SK-N-SH treated with all-trans-retinoic acid at 6 μM for 48 hours (cell line): ENCODE data around the gene GNB2.
A peak's percentile ranks its signal among the peaks of the same experiment; 100 is the strongest.

ENCODE experiments used
- ATAC-seq: fragments of 200-7000 bp; cut with Tn5 transposase; 3 replicates; pipeline ENCODE4 v1.9.1; 2020; ENCODE audit warnings: mild to moderate bottlenecking, moderate library complexity
- ARNTL ChIP-seq: fragments of 450-650 bp; formaldehyde crosslinking; IDR thresholded peaks from 2 replicates; pipeline ENCODE4 v1.5.0; 2020; ENCODE audit warnings: low read depth, mild to moderate bottlenecking, moderate library complexity, borderline replicate concordance
- BACH2 ChIP-seq: fragments of 250-450 bp; sonication (Bioruptor Pico); IDR thresholded peaks from 2 replicates; pipeline ENCODE4 v1.9.0; 2021; ENCODE audit warnings: mild to moderate bottlenecking, borderline replicate concordance
- CSDC2 ChIP-seq: fragments of 250-450 bp; sonication (Bioruptor Pico); IDR thresholded peaks from 2 replicates; pipeline ENCODE4 v1.5.0; 2020; ENCODE audit warnings: mild to moderate bottlenecking, moderate library complexity
- ESRRG ChIP-seq: fragments of 250-450 bp; sonication (Bioruptor Pico); IDR thresholded peaks from 2 replicates; pipeline ENCODE4 v1.6.1; 2021; ENCODE audit warnings: mild to moderate bottlenecking
- GLIS3 ChIP-seq: fragments of 250-450 bp; sonication (Bioruptor Pico); IDR thresholded peaks from 2 replicates; pipeline ENCODE4 v1.5.0; 2020; ENCODE audit warnings: mild to moderate bottlenecking, moderate library complexity
- ISL1 ChIP-seq: fragments of 250-450 bp; sonication (Bioruptor Pico); IDR thresholded peaks from 2 replicates; pipeline ENCODE4 v2.1.2; 2022; ENCODE audit warnings: mild to moderate bottlenecking, moderate library complexity
- TCF4 ChIP-seq: fragments of 250-450 bp; sonication (Bioruptor Pico); IDR thresholded peaks from 2 replicates; pipeline ENCODE4 v1.8.0; 2021; ENCODE audit warnings: mild to moderate bottlenecking, moderate library complexity, borderline replicate concordance
- TOX ChIP-seq: fragments of 250-450 bp; sonication (Bioruptor Pico); IDR thresholded peaks from 2 replicates; pipeline ENCODE4 v1.8.0; 2021; ENCODE audit warnings: mild to moderate bottlenecking, moderate library complexity, borderline replicate concordance
- ZC3H10 ChIP-seq: fragments of 250-450 bp; sonication (Bioruptor Pico); IDR thresholded peaks from 2 replicates; pipeline ENCODE4 v1.5.1; 2021; ENCODE audit warnings: mild to moderate bottlenecking, moderate library complexity
- ZFP3 ChIP-seq: fragments of 250-450 bp; sonication (Bioruptor Pico); IDR thresholded peaks from 2 replicates; pipeline ENCODE4 v1.5.0; 2020; ENCODE audit warnings: mild to moderate bottlenecking, moderate library complexity
- ZNF565 ChIP-seq: fragments of 450-650 bp; formaldehyde crosslinking; conservative IDR thresholded peaks from 2 replicates; pipeline ENCODE4 v1.5.0; 2020; ENCODE audit warnings: low read depth, mild to moderate bottlenecking, moderate library complexity
- ZNF70 ChIP-seq: fragments of 450-650 bp; formaldehyde crosslinking; IDR thresholded peaks from 2 replicates; pipeline ENCODE4 v1.5.0; 2020; ENCODE audit warnings: mild to moderate bottlenecking, moderate library complexity
- TF ChIP-seq, protein P1 (sequence below): fragments of 250-450 bp; sonication (Bioruptor Pico); IDR thresholded peaks from 2 replicates; pipeline ENCODE4 v1.8.0; 2020; ENCODE audit warnings: mild to moderate bottlenecking, moderate library complexity, borderline replicate concordance
- TF ChIP-seq, protein P2 (sequence below): fragments of 250-450 bp; sonication (Bioruptor Pico); IDR thresholded peaks from 2 replicates; pipeline ENCODE4 v1.5.1; 2021; ENCODE audit warnings: mild to moderate bottlenecking, moderate library complexity
- TF ChIP-seq, protein P3 (sequence below): fragments of 250-450 bp; sonication (Bioruptor Pico); IDR thresholded peaks from 2 replicates; pipeline ENCODE4 v1.8.0; 2021; ENCODE audit warnings: low read depth, mild to moderate bottlenecking, moderate library complexity, borderline replicate concordance
- TF ChIP-seq, protein P4 (sequence below): fragments of 250-450 bp; sonication (Bioruptor Pico); IDR thresholded peaks from 2 replicates; pipeline ENCODE4 v1.5.1; 2020; ENCODE audit warnings: low read depth, mild to moderate bottlenecking, moderate library complexity

Gene GNB2

DNA sequence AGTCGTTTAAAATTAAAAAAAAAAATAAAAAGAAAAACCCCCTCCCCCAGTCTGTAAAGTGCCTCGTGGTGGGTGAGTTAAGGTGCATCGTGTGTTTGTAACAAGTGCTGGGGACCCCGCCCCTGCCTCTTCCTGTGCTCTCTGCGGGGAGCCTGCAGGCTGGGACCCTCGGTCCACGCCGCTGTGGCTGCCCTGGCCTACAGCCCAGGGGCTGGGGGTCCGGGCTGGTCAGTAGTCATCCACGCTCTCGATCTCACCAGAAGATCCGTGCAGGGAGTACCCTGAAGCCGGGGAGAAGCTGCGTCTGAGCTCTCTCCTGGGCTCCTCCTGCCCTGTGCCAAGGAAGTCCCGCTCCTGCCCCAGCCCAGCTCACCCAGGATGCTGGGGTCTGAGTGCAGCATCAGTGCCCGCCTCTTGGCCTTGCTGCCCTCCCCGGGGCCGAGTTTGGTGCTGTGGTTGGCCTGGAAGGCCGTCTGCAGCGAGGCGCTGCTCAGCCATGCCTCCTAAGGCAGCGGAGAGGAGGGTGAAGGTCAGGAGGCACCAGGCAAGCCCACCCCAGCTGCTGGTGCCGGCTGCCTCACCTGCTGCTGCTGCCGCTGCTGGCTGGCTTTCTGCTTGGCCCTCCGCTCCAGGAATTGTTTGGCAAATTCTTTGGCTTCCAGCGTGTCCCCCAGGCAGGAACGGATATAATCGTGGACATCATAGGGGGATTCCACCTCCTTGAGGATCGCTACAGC lies 8.1 kb downstream of the GNB2 start:
- TF ChIP-seq, protein P1, sequence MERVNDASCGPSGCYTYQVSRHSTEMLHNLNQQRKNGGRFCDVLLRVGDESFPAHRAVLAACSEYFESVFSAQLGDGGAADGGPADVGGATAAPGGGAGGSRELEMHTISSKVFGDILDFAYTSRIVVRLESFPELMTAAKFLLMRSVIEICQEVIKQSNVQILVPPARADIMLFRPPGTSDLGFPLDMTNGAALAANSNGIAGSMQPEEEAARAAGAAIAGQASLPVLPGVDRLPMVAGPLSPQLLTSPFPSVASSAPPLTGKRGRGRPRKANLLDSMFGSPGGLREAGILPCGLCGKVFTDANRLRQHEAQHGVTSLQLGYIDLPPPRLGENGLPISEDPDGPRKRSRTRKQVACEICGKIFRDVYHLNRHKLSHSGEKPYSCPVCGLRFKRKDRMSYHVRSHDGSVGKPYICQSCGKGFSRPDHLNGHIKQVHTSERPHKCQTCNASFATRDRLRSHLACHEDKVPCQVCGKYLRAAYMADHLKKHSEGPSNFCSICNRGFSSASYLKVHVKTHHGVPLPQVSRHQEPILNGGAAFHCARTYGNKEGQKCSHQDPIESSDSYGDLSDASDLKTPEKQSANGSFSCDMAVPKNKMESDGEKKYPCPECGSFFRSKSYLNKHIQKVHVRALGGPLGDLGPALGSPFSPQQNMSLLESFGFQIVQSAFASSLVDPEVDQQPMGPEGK (CRISPR knock-in tag) = no peak
- TF ChIP-seq, protein P2, sequence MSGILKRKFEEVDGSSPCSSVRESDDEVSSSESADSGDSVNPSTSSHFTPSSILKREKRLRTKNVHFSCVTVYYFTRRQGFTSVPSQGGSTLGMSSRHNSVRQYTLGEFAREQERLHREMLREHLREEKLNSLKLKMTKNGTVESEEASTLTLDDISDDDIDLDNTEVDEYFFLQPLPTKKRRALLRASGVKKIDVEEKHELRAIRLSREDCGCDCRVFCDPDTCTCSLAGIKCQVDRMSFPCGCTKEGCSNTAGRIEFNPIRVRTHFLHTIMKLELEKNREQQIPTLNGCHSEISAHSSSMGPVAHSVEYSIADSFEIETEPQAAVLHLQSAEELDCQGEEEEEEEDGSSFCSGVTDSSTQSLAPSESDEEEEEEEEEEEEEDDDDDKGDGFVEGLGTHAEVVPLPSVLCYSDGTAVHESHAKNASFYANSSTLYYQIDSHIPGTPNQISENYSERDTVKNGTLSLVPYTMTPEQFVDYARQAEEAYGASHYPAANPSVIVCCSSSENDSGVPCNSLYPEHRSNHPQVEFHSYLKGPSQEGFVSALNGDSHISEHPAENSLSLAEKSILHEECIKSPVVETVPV (CRISPR knock-in tag) = no peak
- no peak for TF ChIP-seq ESRRG (CRISPR knock-in tag)
- TF ChIP-seq, protein P3, sequence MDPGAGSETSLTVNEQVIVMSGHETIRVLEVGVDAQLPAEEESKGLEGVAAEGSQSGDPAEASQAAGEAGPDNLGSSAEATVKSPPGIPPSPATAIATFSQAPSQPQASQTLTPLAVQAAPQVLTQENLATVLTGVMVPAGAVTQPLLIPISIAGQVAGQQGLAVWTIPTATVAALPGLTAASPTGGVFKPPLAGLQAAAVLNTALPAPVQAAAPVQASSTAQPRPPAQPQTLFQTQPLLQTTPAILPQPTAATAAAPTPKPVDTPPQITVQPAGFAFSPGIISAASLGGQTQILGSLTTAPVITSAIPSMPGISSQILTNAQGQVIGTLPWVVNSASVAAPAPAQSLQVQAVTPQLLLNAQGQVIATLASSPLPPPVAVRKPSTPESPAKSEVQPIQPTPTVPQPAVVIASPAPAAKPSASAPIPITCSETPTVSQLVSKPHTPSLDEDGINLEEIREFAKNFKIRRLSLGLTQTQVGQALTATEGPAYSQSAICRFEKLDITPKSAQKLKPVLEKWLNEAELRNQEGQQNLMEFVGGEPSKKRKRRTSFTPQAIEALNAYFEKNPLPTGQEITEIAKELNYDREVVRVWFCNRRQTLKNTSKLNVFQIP (CRISPR knock-in tag) = no peak
- no peak for TF ChIP-seq ZC3H10 (CRISPR knock-in tag)
- TF ChIP-seq GLIS3 = no peak
- no peak for ATAC-seq

DNA sequence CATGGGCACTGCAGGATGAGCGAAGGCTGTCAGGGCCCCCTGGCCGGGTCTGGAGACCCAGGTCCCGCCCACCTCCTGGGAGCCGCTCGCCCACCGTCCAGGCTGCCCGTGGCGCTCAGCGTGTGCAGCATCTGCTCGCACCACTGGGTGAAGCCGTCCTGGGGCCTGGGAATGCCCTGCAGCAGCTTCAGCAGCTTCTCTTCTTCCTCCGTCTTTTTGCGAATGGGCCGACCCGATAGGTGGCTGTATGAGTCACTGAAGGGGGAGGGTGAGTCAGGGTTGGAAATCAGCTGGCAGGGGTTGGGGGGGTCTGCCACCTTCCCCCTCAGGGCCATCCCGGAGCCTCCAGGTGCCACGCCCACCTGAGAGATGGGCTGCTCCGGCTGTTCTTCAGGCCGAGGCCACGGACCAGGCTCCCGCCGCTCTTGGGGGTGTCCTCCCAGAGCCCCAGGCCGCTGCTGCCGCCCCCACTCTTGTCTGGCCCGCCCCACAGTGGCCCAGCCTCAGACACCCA lies 8.7 kb downstream of the GNB2 start:
- TF ChIP-seq ARNTL (CRISPR knock-in tag) (no peak), ISL1 (no peak)
- peak; percentile 1; the same call in 2 of the 3 replicates for ATAC-seq

DNA sequence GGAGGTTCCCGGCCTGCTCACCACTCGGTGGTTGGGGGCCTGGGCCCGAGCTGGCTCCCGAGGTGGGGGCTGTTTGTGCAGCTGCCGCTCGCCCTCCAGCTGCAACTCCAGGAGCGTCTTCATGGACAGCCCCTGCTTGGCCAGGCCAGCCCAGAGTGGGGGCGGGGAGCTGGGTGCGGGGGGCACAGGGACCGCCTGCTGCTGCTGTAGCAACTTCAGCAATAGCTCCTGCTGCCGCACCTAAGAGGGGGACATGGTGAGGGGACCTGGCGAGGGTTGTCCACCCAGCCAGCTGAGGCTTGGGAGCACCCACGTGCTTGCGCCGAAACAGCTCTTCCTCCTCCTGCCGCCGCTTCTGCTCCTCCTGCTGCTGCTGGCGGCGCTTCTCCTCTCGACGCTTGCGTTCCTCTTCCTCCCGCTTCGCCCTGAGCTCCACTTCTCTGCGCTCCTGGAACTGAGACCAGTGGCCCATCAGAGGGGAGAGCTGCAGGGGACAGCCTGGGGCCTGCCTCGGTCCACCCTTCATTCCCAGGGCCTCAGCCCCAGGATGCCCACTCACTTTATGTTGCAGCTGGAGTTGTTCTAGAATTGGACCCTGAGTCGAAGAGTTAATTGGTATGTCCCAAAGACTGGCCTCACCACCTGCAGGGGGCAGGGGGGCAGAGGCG lies 9.6 kb downstream of the GNB2 start:
- no peak for ATAC-seq
- no peak for TF ChIP-seq ZNF565
- no peak for TF ChIP-seq BACH2 (CRISPR knock-in tag)
- no peak for TF ChIP-seq ZC3H10 (CRISPR knock-in tag)
- TF ChIP-seq, protein P4, sequence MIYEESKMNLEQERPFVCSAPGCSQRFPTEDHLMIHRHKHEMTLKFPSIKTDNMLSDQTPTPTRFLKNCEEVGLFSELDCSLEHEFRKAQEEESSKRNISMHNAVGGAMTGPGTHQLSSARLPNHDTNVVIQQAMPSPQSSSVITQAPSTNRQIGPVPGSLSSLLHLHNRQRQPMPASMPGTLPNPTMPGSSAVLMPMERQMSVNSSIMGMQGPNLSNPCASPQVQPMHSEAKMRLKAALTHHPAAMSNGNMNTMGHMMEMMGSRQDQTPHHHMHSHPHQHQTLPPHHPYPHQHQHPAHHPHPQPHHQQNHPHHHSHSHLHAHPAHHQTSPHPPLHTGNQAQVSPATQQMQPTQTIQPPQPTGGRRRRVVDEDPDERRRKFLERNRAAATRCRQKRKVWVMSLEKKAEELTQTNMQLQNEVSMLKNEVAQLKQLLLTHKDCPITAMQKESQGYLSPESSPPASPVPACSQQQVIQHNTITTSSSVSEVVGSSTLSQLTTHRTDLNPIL = no peak
- no peak for TF ChIP-seq CSDC2 (CRISPR knock-in tag)
- no peak for TF ChIP-seq TCF4
- TF ChIP-seq TOX (CRISPR knock-in tag) = no peak
- no peak for TF ChIP-seq ZNF70 (CRISPR knock-in tag)
- TF ChIP-seq, protein P2 (CRISPR knock-in tag) = no peak

DNA sequence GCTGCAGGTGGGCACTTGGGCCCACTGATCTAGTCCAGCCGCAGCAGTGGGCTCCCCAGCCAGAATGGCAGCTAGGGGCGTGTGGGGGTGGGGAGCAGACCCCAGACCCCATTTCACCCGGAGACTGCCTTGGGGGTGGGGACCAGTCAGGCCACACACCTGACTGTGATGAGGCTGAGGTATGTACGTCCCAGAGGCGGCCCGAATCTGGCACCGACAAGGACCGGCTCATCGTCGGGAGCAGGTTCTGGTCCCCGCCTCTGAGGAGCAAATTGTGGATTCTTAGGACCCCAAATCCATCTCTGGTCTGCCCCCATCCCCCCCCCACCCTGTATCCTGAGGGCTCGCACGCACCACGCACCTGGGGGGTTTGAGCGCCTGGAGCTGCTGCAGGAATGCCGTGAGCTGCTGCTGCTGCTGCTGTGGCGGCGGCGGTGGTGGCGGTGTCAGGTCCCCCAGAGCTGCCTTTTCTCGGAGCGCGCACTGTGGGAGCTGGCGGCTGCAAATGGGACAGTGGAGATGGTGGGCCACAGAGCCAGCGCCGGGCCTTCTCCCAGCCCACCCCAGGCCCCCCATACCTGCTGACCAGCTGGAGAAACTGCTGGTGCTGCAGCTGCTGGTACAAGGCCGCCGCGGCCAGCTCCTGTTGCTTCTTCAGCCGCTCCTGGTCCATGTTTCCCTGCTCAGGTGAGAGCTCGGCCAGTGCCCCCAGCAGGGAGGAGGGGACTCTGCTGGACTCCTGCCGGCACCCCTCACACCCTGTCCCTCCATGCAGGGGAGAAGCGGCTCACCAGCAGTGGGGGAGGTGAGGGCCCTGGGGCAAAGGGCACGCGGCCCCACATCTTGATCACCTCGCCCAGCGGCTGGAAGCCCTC lies 10.4 kb downstream of the GNB2 start:
- TF ChIP-seq ZFP3 = no peak
- no peak for TF ChIP-seq CSDC2 (CRISPR knock-in tag)

More for the DNA sequence above, 10.4 kb downstream of the GNB2 start:
- no peak for ATAC-seq
